Lung (tissue), 12 donors: ENCODE measurements around the gene NAALADL2. TPM values are rescaled to one million over a fixed set of nuclear protein-coding genes. Genes with fewer than 3 reads are reported as not detected.

ENCODE experiments used
- ATAC-seq: fragments of 200-7000 bp; cut with Tn5 transposase; one replicate; pipeline ENCODE4 v1.9.1; 2020; ENCODE audit warnings: moderate number of reproducible peaks; ENCODE audit not compliant: insufficient read depth, low FRiP score
- DNase-seq, 3 donors: peaks; one replicate each; pipeline ENCODE4 v3.0.0-alpha.2; 2013 to 2017
- H3K27ac ChIP-seq, 2 donors: one replicate each; pipeline ENCODE4 v1.5.1; 2013; ENCODE audit warnings: mild to moderate bottlenecking in 2 of 2, moderate library complexity in 2 of 2, control low read depth in 1 of 2, inconsistent platforms in 1 of 2, low read depth in 1 of 2, low read length in 1 of 2
- H3K27me3 ChIP-seq, 3 donors: one replicate each; pipeline ENCODE4 v1.5.1; 2013; ENCODE audit warnings: low read length in 2 of 3; ENCODE audit not compliant: control insufficient read depth in 3 of 3, insufficient read depth in 3 of 3
- H3K36me3 ChIP-seq, 4 donors: one replicate each; pipeline ENCODE4 v1.5.1; 2013; ENCODE audit warnings: low read length in 4 of 4, mild to moderate bottlenecking in 1 of 4, moderate library complexity in 1 of 4; ENCODE audit not compliant: control insufficient read depth in 4 of 4, insufficient read depth in 4 of 4
- H3K4me1 ChIP-seq, 5 donors: one replicate each; pipeline ENCODE4 v1.5.1; 2013; ENCODE audit warnings: low read length in 5 of 5, mild to moderate bottlenecking in 2 of 5, moderate library complexity in 1 of 5; ENCODE audit not compliant: control insufficient read depth in 5 of 5, insufficient read depth in 5 of 5
- H3K4me3 ChIP-seq: one replicate; pipeline ENCODE4 v1.5.1; 2013; ENCODE audit warnings: mild to moderate bottlenecking, control low read depth, moderate library complexity
- H3K9ac ChIP-seq, 2 donors: one replicate each; pipeline ENCODE4 v1.5.1; 2013; ENCODE audit warnings: low read length in 2 of 2, control low read depth in 1 of 2; ENCODE audit not compliant: insufficient read depth in 1 of 2
- H3K9me3 ChIP-seq, 4 donors: one replicate each; pipeline ENCODE4 v1.5.1; 2013; ENCODE audit warnings: low read length in 3 of 4, mild to moderate bottlenecking in 1 of 4, moderate library complexity in 1 of 4; ENCODE audit not compliant: control insufficient read depth in 4 of 4, insufficient read depth in 3 of 4
- WGBS, 2 donors: extraction: QIAGEN DNeasy Blood & Tissue Kit; methylation state at CpG; one replicate each; pipeline ENCODE4 v1.1.7; 2013; 5-methylcytosine and 5-hydroxymethylcytosine counted together
- polyA plus RNA-seq, 2 donors: library from polyadenylated mRNA; stranded (reverse); fragments of 200-250 nt; gene quantifications; one replicate each; pipeline ENCODE4 v1.2.1, GENCODE V29; 2013
- total RNA-seq, 2 donors: library from RNA; depleted of rRNA in 1 of 2; stranded (reverse); fragments of >200 nt in 1 of 2; gene quantifications; one replicate each; pipeline ENCODE4 v1.2.1, GENCODE V29; 2014 to 2021
- TF ChIP-seq, protein P1 (sequence below): IDR thresholded peaks from 2 replicates; pipeline ENCODE4 v1.5.1; 2012; ENCODE audit warnings: mild to moderate bottlenecking; ENCODE audit errors: control extremely low read depth, extremely low read depth
- donor health status: control.
- donor health status: control.
- donor health status: Bipolar disorder and iron deficiency.
- donor health status: healthy.
- donor health status: DM: yes; HTN: yes; CAD: no.

Gene NAALADL2
- total and polyA plus RNA-seq, 4 donors = 0.49 to 46.7 (median 4.7) TPM

DNA sequence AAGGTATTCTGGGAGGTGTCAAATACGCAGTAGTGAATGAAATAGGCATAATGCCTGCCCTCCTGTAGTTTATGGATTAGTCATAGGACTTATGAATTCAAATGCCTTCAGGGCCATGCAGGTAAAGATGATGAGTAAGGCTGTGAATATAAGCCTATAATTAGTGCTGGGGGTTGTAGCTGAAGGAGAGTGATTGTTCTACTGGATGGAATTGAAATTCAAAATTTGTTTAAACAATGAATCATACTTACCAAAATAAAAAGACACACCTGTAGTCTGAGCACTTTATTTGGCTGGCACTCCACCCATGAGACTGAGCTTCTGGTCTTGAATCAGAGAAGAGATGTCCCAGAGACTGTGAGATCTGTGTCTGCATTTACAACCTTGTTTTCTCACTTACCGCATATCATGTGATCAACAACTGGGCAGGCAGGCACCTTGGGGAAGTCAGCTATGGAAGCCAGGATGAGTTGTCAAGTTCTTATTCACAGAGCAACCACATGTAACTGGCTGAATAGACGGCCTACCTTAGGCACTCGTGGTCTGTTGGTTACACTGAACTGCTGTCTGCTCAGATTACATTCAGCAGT is 291.8 kb downstream of the NAALADL2 start:
- Histone ChIP-seq H3K27me3 (no peaks in the 10 kb centered on the region), H3K9me3 (peaks cover 0 to 4% (median 1%) of the 10 kb centered on the region in 4 donors), H3K4me1 (no peaks in the 10 kb centered on the region), H3K9ac (no peak overlapping the region), H3K36me3 (no peaks in the 10 kb centered on the region), H3K27ac (no peak overlapping the region), H3K4me3 (no peak overlapping the region)
- ATAC-seq (no peak), DNase-seq (no peak)
- TF ChIP-seq, protein P1, sequence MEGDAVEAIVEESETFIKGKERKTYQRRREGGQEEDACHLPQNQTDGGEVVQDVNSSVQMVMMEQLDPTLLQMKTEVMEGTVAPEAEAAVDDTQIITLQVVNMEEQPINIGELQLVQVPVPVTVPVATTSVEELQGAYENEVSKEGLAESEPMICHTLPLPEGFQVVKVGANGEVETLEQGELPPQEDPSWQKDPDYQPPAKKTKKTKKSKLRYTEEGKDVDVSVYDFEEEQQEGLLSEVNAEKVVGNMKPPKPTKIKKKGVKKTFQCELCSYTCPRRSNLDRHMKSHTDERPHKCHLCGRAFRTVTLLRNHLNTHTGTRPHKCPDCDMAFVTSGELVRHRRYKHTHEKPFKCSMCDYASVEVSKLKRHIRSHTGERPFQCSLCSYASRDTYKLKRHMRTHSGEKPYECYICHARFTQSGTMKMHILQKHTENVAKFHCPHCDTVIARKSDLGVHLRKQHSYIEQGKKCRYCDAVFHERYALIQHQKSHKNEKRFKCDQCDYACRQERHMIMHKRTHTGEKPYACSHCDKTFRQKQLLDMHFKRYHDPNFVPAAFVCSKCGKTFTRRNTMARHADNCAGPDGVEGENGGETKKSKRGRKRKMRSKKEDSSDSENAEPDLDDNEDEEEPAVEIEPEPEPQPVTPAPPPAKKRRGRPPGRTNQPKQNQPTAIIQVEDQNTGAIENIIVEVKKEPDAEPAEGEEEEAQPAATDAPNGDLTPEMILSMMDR = no peak
- 67 to 86% methylated on average over 4 of the region's 4 CpGs for WGBS, 2 donors

DNA sequence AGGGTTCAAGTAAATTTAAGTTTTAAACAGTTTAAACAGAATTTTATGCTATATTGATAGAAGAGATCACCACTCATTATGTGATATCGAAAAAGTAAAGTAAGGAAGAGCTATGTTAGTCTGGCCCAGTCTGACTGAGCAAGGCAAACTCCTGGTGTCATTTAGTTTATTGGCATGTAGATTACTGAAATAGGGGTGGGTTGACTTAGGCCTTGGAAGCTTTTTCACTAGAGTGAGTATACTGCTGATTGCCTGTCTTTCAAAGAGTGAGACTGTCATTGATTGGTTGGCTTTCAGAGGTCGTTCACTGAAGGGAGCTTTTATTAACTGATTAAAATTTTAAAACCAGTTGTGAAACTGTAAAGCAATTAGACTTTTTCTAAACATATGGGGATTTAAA is 294.5 kb downstream of the NAALADL2 start:
- TF ChIP-seq, protein P1 = no peak
- DNase-seq = no peak
- WGBS, 2 donors = 93 to 95% methylated on average over 2 of the region's 2 CpGs
- no peaks in the 10 kb centered on the region for H3K9me3 ChIP-seq
- H3K27ac ChIP-seq = no peak overlapping the region
- H3K4me3 ChIP-seq = no peak overlapping the region
- H3K4me1 ChIP-seq = no peaks in the 10 kb centered on the region
- no peak for ATAC-seq
- no peaks in the 10 kb centered on the region for H3K36me3 ChIP-seq
- H3K27me3 ChIP-seq = no peaks in the 10 kb centered on the region
- no peak overlapping the region for H3K9ac ChIP-seq

DNA sequence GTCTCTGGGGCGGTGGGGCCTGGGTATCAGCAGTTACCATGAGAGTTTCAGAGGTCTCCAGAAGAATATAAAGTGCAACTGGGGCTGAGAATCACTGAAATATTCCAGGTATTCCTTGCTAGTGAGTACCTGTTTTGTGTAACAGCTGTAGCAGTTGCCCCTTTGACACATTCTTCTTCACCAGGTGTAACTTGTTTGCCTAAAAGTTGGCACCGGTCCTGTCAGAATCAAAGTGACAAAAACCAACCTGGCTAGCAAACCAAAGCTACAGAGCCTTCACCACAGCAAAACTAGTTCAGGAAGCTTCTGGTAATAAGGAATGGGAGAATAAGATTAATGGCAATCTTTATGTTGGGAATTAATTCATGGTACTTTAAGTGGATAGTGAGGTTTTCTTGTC is 296.0 kb downstream of the NAALADL2 start:
- ATAC-seq = no peak
- Histone ChIP-seq H3K4me1 (no peaks in the 10 kb centered on the region), H3K4me3 (no peak overlapping the region), H3K27me3 (no peaks in the 10 kb centered on the region), H3K9ac (no peak overlapping the region), H3K27ac (no peak overlapping the region), H3K36me3 (no peaks in the 10 kb centered on the region), H3K9me3 (no peaks in the 10 kb centered on the region)
- TF ChIP-seq, protein P1 = no peak
- WGBS, 2 donors = 89 to 91% methylated on average over 2 of the region's 2 CpGs
- DNase-seq = no peak

DNA sequence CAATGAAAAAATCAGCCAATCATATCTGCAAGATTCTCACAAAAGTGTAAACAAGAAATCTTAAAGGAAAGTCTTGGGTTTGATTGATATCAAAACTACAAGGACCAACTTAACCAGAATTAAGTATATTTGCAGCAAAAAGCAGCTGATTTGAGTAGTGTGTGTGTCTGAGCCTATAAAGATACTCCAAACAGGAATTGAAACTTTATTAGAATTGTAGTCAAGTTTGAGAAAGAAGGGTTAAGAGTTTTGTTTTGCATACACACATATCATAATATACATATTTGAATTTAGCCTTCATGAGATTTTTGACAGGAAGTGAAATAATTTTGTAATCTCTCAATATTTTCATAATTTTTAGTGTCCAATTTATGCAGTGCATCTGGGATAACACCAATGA is 300.1 kb downstream of the NAALADL2 start:
- Histone ChIP-seq H3K9ac (no peak overlapping the region), H3K4me3 (no peak overlapping the region), H3K4me1 (no peaks in the 10 kb centered on the region), H3K9me3 (no peaks in the 10 kb centered on the region), H3K27me3 (no peaks in the 10 kb centered on the region), H3K36me3 (no peaks in the 10 kb centered on the region), H3K27ac (no peak overlapping the region)
- TF ChIP-seq, protein P1 = no peak
- ATAC-seq (no peak), DNase-seq (no peak)
